Vagina (tissue), 2 donors: Measurements from ENCODE around the gene EPHB4. TPM values are rescaled to one million over a fixed set of nuclear protein-coding genes. Genes with fewer than 3 reads are reported as not detected.

ENCODE experiments used
- DNase-seq, 2 donors: peaks; one replicate each; pipeline ENCODE4 v3.0.0-alpha.2; 2017; ENCODE audit errors: extremely low spot score in 2 of 2
- H3K27ac ChIP-seq: fragments of 200-600 bp; sonication (generic); one replicate; pipeline ENCODE4 v1.5.1; 2019
- H3K27me3 ChIP-seq: fragments of 200-600 bp; sonication (generic); one replicate; pipeline ENCODE4 v1.5.1; 2019
- H3K36me3 ChIP-seq, 2 donors: fragments of 200-600 bp; sonication (generic); one replicate each; pipeline ENCODE4 v1.5.1; 2017 to 2019
- H3K4me1 ChIP-seq: fragments of 200-600 bp; sonication (generic); one replicate; pipeline ENCODE4 v1.5.1; 2019
- H3K4me3 ChIP-seq, 2 donors: fragments of 200-600 bp; sonication (generic); 1 replicate in 1 of 2; 2 replicates in 1 of 2; pipeline ENCODE4 v1.5.1; 2016 to 2019
- H3K9me3 ChIP-seq: fragments of 200-600 bp; sonication (generic); one replicate; pipeline ENCODE4 v1.5.1; 2019
- POLR2A ChIP-seq, 2 donors: fragments of 450-650 bp; IDR thresholded peaks; one replicate each; pipeline ENCODE4 v1.6.1; 2017; ENCODE audit warnings: antibody characterized with exemption in 2 of 2, mild to moderate bottlenecking in 2 of 2, moderate library complexity in 2 of 2
- POLR2AphosphoS5 ChIP-seq, 2 donors: sonication (generic); formaldehyde crosslinking; IDR thresholded peaks; one replicate each; pipeline ENCODE4 v1.9.0; 2017; ENCODE audit warnings: antibody characterized with exemption in 2 of 2, mild to moderate bottlenecking in 2 of 2, low read depth in 1 of 2; ENCODE audit not compliant: insufficient read depth in 1 of 2
- intact Hi-C: fragments of 100-400 bp; cut with DNase I; formaldehyde crosslinking; loops from one replicate; pipeline ENCODE4 v1.15.1; 2023
- total RNA-seq: library from RNA; depleted of rRNA; stranded (reverse); fragments of >200 nt; gene quantifications from one replicate; pipeline ENCODE4 v1.2.3, GENCODE V29; 2016
- TF ChIP-seq, protein P1 (sequence below), 3 experiments: fragments of 450-650 bp in 2 of 3; fragments of 200-600 bp in 1 of 3; sonication (generic) in 1 of 3; IDR thresholded peaks; one replicate each; pipeline ENCODE4 v1.5.1; 2017 to 2019; ENCODE audit warnings: antibody characterized with exemption in 3 of 3, mild to moderate bottlenecking in 2 of 3, moderate library complexity in 2 of 3

Gene EPHB4
- total RNA-seq, 1 donor from 2014 or later = 72.4 TPM

DNA sequence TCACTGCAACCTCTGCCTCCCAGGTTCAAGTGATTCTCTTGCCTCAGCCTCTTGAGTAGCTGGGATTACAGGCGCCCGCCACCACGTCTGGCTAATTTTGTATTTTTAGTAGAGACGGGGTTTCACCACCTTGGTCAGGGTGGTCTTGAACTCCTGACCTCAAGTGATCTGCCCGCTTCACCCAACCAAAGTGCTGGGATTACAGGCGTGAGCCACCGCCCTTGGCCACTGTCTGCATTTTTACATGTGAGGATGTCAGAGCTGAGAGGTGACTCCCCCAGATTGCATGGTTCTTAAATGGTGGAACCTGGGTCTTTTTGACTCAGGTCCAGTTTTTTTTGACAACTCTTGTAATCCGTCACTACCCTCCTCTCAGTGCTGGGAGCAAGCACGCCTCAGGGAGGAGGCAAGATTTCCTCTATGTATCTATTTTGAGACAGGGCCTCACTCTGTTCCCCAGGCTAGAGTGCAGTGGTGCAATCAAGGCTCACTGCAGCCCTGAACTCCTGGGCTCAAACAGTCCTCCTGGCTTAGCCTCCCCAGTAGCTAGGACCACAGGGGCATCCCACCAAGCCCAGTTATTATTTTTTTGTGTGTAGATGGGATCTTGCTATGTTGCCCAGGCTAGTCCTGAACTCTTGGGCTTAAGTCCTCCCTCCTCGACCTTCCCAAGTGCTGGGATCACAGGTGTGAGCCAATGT, 46.4 kb upstream of the EPHB4 start:
- intact Hi-C loops = no loop called here
- DNase-seq = no peak

DNA sequence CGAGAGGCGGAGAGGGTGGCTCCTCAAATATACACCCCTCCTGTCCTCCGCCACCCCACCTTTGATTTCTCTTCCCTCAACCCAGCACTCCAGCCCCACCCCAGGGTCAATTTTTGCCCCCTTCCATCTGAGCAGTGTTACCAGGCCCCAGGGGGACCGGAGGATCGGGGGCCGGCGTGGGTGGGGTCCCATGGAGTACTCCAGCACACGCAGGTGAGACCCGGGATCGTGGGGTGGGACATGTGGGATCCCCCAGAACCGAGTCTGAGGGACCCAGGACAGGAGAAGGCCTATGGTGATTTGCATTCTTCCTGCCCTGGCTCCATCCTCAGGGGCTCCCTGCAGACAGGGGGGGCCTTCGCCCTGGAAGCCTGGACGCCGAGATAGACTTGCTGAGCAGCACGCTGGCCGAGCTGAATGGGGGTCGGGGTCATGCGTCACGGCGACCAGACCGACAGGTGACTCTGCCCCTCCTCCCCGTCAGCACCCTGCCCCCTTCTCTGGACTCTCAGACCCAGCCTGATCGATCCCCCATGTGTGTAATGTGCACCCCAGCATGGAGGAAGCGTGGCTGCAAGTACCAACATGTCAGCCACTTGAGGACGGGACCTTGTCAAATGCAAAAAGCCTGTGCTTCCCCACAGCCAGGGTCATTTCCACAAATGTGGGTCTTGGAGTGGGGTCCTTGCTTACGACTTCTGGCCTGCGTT, 40.6 kb upstream of the EPHB4 start:
- DNase-seq = no peak
- Histone ChIP-seq H3K27ac (peak overlapping the region; percentile 98), H3K27me3 (no peaks in the 10 kb centered on the region), H3K4me1 (peaks cover 41% of the 10 kb centered on the region), H3K4me3 (peak overlapping the region; percentile 77 to 86), H3K9me3 (no peaks in the 10 kb centered on the region), H3K36me3 (peaks cover 0 to 29% of the 10 kb centered on the region in 2 donors)
- TF ChIP-seq POLR2AphosphoS5 (IDR thresholded peaks at IDR 0.05; ENCODE audit: insufficient read depth in 1 of 2, low read depth in 1 of 2) (no peak), POLR2A (IDR thresholded peaks at IDR 0.05) (no peak)
- TF ChIP-seq, protein P1, sequence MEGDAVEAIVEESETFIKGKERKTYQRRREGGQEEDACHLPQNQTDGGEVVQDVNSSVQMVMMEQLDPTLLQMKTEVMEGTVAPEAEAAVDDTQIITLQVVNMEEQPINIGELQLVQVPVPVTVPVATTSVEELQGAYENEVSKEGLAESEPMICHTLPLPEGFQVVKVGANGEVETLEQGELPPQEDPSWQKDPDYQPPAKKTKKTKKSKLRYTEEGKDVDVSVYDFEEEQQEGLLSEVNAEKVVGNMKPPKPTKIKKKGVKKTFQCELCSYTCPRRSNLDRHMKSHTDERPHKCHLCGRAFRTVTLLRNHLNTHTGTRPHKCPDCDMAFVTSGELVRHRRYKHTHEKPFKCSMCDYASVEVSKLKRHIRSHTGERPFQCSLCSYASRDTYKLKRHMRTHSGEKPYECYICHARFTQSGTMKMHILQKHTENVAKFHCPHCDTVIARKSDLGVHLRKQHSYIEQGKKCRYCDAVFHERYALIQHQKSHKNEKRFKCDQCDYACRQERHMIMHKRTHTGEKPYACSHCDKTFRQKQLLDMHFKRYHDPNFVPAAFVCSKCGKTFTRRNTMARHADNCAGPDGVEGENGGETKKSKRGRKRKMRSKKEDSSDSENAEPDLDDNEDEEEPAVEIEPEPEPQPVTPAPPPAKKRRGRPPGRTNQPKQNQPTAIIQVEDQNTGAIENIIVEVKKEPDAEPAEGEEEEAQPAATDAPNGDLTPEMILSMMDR (IDR thresholded peaks at IDR 0.05) = no peak
- intact Hi-C loops = loop anchor here (10.0 kb wide), 1 partner anchor 323 kb away; no protein-coding TSS in a partner anchor

More for the DNA sequence above, 46.4 kb upstream of the EPHB4 start:
- peak overlapping the region in 1 of 2 donors; percentile 85 for H3K4me3 ChIP-seq
- H3K4me1 ChIP-seq = peaks cover 47% of the 10 kb centered on the region
- no peaks in the 10 kb centered on the region for H3K27me3 ChIP-seq
- H3K27ac ChIP-seq = peak overlapping the region; percentile 77
- TF ChIP-seq, protein P1 (IDR thresholded peaks at IDR 0.05) = no peak
- TF ChIP-seq POLR2A (IDR thresholded peaks at IDR 0.05) = no peak
- no peak for TF ChIP-seq POLR2AphosphoS5 (IDR thresholded peaks at IDR 0.05; ENCODE audit: insufficient read depth in 1 of 2, low read depth in 1 of 2)
- no peaks in the 10 kb centered on the region for H3K9me3 ChIP-seq
- H3K36me3 ChIP-seq = peaks cover 0 to 32% of the 10 kb centered on the region in 2 donors

DNA sequence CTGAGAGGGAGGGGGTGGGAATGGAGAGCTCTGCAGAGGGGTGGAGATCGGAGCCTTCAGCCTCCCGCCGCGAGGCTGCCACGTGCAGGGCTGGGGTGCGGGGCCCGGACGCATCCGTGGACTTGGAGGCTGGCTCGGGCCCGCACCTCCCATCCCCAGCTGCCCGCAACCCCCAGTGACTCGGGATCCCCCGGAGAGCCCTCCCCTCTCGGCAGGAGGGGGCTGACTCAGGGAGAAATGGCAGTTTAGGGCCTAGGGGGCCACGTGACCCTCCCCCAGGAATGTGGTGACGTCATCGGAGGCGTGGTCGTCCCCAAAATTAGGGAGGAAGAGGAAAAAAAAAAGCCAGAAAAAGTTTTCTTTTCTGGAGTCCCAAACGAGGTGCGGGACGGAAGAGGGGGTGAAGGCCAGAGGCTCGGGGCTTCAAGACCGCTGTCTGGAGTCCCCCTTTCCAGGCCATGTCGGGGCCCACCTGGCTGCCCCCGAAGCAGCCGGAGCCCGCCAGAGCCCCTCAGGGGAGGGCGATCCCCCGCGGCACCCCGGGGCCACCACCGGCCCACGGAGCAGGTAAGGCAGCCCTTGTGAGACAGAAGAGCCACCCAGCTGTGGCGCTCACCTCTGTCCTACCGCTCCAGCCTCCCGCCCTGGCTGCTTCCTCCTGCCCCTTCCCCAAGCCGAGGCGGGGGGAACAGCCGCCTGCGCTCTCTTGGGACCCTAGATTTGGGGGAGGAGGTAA, 39.9 kb upstream of the EPHB4 start, which contains the start of gene TRIP6:
TRIP6 (plus strand) TSS at position 348 of the 736 bp plus-strand sequence; CDS start at position 459, 111 bp downstream.
- Histone ChIP-seq H3K27me3 (no peaks in the 10 kb centered on the region), H3K4me1 (peaks cover 41% of the 10 kb centered on the region), H3K4me3 (peak within 1 kb of the TSS; percentile 77 to 86), H3K27ac (peak within 1 kb of the TSS; percentile 98), H3K9me3 (no peaks in the 10 kb centered on the region), H3K36me3 (peaks cover 0 to 22% of the 10 kb centered on the region in 2 donors)
- TF ChIP-seq, protein P1 (IDR thresholded peaks at IDR 0.05) = no peak
- TF ChIP-seq POLR2A (IDR thresholded peaks at IDR 0.05) (peak in 1 of 2 donors; percentile 21), POLR2AphosphoS5 (IDR thresholded peaks at IDR 0.05; ENCODE audit: insufficient read depth in 1 of 2, low read depth in 1 of 2) (peak; percentile 86 to 88)
- intact Hi-C loops = loop anchor here (10.0 kb wide), 1 partner anchor 322 kb away; no protein-coding TSS in a partner anchor
- DNase-seq = no peak

DNA sequence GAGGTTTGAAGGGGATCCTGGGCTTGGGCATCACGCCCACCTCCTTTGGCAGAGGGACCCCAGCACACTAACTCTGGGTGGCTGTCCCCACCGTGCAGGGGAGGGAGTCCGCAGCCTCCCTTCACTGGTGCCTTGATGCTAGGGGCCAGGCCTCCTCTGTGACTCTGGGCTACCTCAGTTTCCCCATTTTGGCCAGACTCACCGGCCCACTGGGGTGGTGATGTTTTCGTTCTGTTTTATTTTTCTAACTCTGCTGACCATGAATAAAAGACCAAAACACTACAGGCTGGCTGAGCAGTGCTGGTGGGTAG, 39.4 kb upstream of the EPHB4 start:
- intact Hi-C loops = loop anchor here (10.0 kb wide), 1 partner anchor 322 kb away; no protein-coding TSS in a partner anchor
- TF ChIP-seq POLR2AphosphoS5 (IDR thresholded peaks at IDR 0.05; ENCODE audit: insufficient read depth in 1 of 2, low read depth in 1 of 2) = no peak
- TF ChIP-seq POLR2A (IDR thresholded peaks at IDR 0.05) = no peak
- TF ChIP-seq, protein P1 (IDR thresholded peaks at IDR 0.05) = no peak
- DNase-seq = no peak
- Histone ChIP-seq H3K9me3 (no peaks in the 10 kb centered on the region), H3K27ac (peak overlapping the region; percentile 98), H3K4me3 (peak overlapping the region; percentile 77 to 86), H3K36me3 (peaks cover 0 to 18% of the 10 kb centered on the region in 2 donors), H3K4me1 (peaks cover 41% of the 10 kb centered on the region), H3K27me3 (no peaks in the 10 kb centered on the region)
